Parathyroid adenoma (tissue), 2 donors: ENCODE results near the gene PGPEP1.
"Not testable (repeated sequence)": the region's sequence is repeated elsewhere in the genome, so short reads cannot be mapped to it uniquely, and the experiment has no call there.

Source experiments
- H2AFZ ChIP-seq: fragments of 300-600 bp; sonication (generic); one replicate; pipeline ENCODE4 v1.7.0; 2017; ENCODE audit warnings: antibody characterized with exemption, mild to moderate bottlenecking
- H3K27ac ChIP-seq: fragments of 300-600 bp; sonication (generic); one replicate; pipeline ENCODE4 v1.7.0; 2017
- H3K27me3 ChIP-seq: fragments of 300-600 bp; sonication (generic); one replicate; pipeline ENCODE4 v1.7.0; 2017; ENCODE audit warnings: low read length; ENCODE audit not compliant: control insufficient read depth, insufficient read depth
- H3K36me3 ChIP-seq: fragments of 300-600 bp; sonication (generic); one replicate; pipeline ENCODE4 v1.7.0; 2017; ENCODE audit warnings: low read length; ENCODE audit not compliant: control insufficient read depth, insufficient read depth
- H3K4me1 ChIP-seq: fragments of 300-600 bp; sonication (generic); one replicate; pipeline ENCODE4 v1.7.0; 2017; ENCODE audit warnings: control low read depth
- H3K4me2 ChIP-seq: fragments of 300-600 bp; sonication (generic); one replicate; pipeline ENCODE4 v1.7.0; 2017; ENCODE audit warnings: low read length
- H3K4me3 ChIP-seq: fragments of 300-600 bp; sonication (generic); one replicate; pipeline ENCODE4 v1.7.0; 2017; ENCODE audit warnings: low read depth, low read length
- H3K79me2 ChIP-seq: fragments of 300-600 bp; sonication (generic); one replicate; pipeline ENCODE4 v1.7.0; 2017; ENCODE audit warnings: control low read depth
- H3K9ac ChIP-seq: fragments of 300-600 bp; sonication (generic); one replicate; pipeline ENCODE4 v1.7.0; 2017; ENCODE audit warnings: mild to moderate bottlenecking
- H3K9me3 ChIP-seq: fragments of 300-600 bp; sonication (generic); one replicate; pipeline ENCODE4 v1.7.0; 2017; ENCODE audit warnings: low read length; ENCODE audit not compliant: control insufficient read depth
- TF ChIP-seq, protein P1 (sequence below): fragments of 300-600 bp; sonication (generic); IDR thresholded peaks from one replicate; pipeline ENCODE4 v1.7.0; 2017; ENCODE audit warnings: antibody characterized with exemption, mild to moderate bottlenecking
- donor health status: primary hyperparathyroidism.

Gene PGPEP1

DNA sequence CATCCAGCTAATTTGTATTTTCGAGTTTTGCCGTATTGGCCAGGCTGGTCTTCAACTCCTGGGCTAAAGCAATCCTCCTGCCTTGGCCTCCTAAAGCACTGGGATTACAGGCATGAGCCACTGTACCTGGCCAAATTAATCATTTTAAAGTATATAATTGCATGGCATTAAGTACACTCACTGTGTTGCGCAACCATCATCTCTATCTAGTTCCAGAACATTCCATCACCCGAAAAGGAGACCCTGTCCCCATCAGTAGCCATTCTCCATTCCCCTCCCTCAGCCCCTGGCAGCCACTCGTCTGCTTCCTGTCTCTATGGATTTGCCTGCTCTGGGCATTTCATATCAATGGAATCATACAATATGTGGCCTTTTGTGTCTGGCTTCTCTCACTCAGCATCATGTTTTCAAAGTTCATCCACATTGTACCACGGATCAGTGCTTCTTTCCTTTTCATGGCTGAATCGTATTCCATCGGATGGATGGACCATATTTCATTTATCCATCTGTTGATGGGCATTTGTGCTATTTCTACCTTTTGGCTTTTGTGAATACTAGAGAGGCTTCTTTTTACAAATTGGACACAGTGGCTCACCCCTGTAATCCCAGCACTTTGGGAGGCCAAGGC lies 13.1 kb downstream of the PGPEP1 start:
- no peaks in the 10 kb centered on the region for H3K79me2 ChIP-seq
- no peak overlapping the region for H3K4me2 ChIP-seq
- no peak overlapping the region for H3K27ac ChIP-seq
- H2AFZ ChIP-seq: no peak overlapping the region
- no peak overlapping the region for H3K4me3 ChIP-seq
- H3K27me3 ChIP-seq: no peaks in the 10 kb centered on the region
- H3K36me3 ChIP-seq: no peaks in the 10 kb centered on the region
- H3K9me3 ChIP-seq: no peaks in the 10 kb centered on the region
- TF ChIP-seq, protein P1, sequence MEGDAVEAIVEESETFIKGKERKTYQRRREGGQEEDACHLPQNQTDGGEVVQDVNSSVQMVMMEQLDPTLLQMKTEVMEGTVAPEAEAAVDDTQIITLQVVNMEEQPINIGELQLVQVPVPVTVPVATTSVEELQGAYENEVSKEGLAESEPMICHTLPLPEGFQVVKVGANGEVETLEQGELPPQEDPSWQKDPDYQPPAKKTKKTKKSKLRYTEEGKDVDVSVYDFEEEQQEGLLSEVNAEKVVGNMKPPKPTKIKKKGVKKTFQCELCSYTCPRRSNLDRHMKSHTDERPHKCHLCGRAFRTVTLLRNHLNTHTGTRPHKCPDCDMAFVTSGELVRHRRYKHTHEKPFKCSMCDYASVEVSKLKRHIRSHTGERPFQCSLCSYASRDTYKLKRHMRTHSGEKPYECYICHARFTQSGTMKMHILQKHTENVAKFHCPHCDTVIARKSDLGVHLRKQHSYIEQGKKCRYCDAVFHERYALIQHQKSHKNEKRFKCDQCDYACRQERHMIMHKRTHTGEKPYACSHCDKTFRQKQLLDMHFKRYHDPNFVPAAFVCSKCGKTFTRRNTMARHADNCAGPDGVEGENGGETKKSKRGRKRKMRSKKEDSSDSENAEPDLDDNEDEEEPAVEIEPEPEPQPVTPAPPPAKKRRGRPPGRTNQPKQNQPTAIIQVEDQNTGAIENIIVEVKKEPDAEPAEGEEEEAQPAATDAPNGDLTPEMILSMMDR: no peak
- no peaks in the 10 kb centered on the region for H3K4me1 ChIP-seq
- no peak overlapping the region for H3K9ac ChIP-seq

DNA sequence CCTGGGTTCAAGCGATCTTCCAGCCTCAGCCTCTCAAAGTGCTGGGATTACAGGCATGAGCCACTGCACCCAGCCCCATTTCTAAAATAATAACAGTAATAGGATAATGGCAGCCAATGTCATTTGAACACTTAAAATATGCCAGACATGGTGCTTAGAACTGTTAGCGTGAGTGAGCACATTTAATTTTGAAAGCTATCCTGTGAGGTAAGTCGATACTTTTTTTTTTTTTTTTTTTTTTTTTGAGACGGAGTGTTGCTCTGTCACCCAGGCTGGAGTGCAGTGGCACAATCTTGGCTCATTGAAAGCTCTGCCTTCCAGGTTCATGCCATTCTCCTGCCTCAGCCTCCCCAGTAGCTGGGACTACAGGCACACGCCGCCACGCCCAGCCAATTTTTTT lies 14.3 kb downstream of the PGPEP1 start:
- not testable (repeated sequence) for H3K27me3 ChIP-seq, H2AFZ ChIP-seq, H3K27ac ChIP-seq, H3K36me3 ChIP-seq, H3K4me3 ChIP-seq, H3K4me1 ChIP-seq, H3K79me2 ChIP-seq, H3K9ac ChIP-seq, H3K9me3 ChIP-seq, H3K4me2 ChIP-seq

DNA sequence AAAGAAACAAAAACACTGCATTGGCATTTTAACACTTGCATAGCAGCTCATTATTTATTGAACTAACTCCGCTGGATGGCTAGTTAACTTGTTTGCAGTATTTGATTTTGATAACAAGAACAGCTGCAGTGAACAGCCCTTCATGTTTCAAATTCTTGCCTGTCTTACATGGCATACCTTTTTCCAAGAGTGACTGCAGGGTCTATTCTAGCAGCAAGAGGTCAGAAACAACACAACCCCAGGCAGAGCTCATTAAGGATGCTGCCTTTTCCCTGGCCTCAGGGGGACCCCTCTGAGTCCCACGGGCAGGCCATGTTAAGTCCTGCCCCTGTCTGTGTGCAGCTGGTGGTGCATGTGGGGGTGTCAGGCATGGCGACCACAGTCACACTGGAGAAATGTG lies 16.6 kb downstream of the PGPEP1 start:
- Histone ChIP-seq H3K27me3 (no peaks in the 10 kb centered on the region), H2AFZ (no peak overlapping the region), H3K4me3 (no peak overlapping the region), H3K79me2 (no peaks in the 10 kb centered on the region), H3K27ac (no peak overlapping the region), H3K4me2 (no peak overlapping the region), H3K36me3 (no peaks in the 10 kb centered on the region), H3K9ac (no peak overlapping the region), H3K9me3 (no peaks in the 10 kb centered on the region), H3K4me1 (no peaks in the 10 kb centered on the region)
- TF ChIP-seq, protein P1: no peak

DNA sequence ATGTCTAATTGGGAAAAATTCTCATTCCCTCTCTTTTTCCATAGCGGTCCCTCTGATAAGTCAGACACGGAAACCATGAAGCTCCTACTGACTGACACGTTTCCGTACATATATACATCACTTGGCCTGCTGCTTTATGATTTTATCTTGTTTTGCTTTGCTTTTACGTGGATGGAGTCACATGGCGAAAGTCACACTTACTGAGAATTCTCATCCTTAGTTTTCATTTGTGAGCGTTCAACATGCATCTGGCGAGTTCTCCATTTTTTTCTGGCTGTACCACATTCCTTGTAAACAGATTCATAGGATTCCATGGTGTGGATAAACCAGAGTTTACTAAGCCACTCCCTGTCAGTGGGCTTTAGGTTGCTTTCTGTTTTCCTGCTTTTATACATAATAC lies 21.2 kb downstream of the PGPEP1 start:
- H3K36me3 ChIP-seq: no peaks in the 10 kb centered on the region
- TF ChIP-seq, protein P1: no peak

DNA sequence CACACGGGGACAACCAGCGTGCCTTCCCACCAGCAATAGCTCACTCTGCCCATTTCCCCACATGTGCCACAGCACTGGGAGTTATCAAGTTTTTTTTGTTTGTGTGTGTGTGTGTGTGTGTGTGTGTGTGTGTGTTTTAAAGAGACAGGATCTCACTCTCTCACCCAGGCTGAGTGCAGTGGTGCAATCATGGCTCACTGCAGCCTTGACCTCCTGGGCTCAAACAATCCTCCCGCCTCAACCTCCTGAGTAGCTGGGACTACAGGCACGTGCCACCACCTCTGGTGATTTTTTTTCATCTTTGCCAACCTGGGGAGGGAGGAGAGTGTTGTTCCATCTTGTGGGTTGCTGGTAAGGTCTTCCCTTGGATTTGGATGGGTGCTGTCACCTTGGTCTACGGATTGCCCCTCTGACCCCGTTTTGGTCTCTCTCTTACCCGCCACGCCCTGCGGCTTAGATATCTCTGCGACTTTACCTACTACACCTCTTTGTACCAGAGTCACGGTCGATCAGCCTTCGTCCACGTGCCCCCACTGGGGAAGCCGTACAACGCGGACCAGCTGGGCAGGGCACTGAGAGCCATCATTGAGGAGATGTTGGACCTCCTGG lies 22.6 kb downstream of the PGPEP1 start:
- H3K79me2 ChIP-seq: peaks cover 5% of the 10 kb centered on the region
- TF ChIP-seq, protein P1: no peak
- H3K36me3 ChIP-seq: no peaks in the 10 kb centered on the region
- H3K4me2 ChIP-seq: no peak overlapping the region
- no peak overlapping the region for H3K27ac ChIP-seq
- H2AFZ ChIP-seq: no peak overlapping the region
- no peaks in the 10 kb centered on the region for H3K9me3 ChIP-seq
- H3K4me3 ChIP-seq: no peak overlapping the region
- no peaks in the 10 kb centered on the region for H3K27me3 ChIP-seq
- peaks cover 15% of the 10 kb centered on the region for H3K4me1 ChIP-seq
- H3K9ac ChIP-seq: no peak overlapping the region

More for the DNA sequence above, 21.2 kb downstream of the PGPEP1 start:
- H3K27ac ChIP-seq: no peak overlapping the region
- no peak overlapping the region for H3K9ac ChIP-seq
- peaks cover 15% of the 10 kb centered on the region for H3K4me1 ChIP-seq
- no peaks in the 10 kb centered on the region for H3K9me3 ChIP-seq
- H3K27me3 ChIP-seq: no peaks in the 10 kb centered on the region
- H3K4me2 ChIP-seq: no peak overlapping the region
- peaks cover 5% of the 10 kb centered on the region for H3K79me2 ChIP-seq
- no peak overlapping the region for H3K4me3 ChIP-seq
- no peak overlapping the region for H2AFZ ChIP-seq
